A673 (cell line): Measurements from ENCODE around the gene TMEM165. TPM values are rescaled to one million over a fixed set of nuclear protein-coding genes. Genes with fewer than 3 reads are reported as not detected.

Experiments used
- BruUV-seq: library from RNA; stranded (reverse); fragments of 400-500 nt; replicated peaks from 2 replicates; lab custom pipeline; 2021; lab: Mats Ljungman, UMichigan
- CTCF ChIA-PET: fragments of 300-600 bp; sonication (Branson Sonifier 250); formaldehyde crosslinking; loops from one replicate; lab custom pipeline; 2022; ENCODE audit warnings: antibody characterized with exemption; lab: Charles Lee
- POLR2A ChIA-PET: fragments of 300-600 bp; sonication (Branson Sonifier 250); formaldehyde crosslinking; loops from one replicate; lab custom pipeline; 2022; ENCODE audit warnings: antibody characterized with exemption; ENCODE audit not compliant: low non-redundant PET; lab: Charles Lee
- DNase-seq: peaks from one replicate; pipeline ENCODE4 v3.0.0-alpha.2; 2015; ENCODE audit warnings: low spot score
- H3K27ac ChIP-seq: fragments of 200-600 bp; sonication (generic); 2 replicates; pipeline ENCODE4 v1.5.1; 2016; ENCODE audit warnings: mixed run types, low read depth, mild to moderate bottlenecking, mixed read lengths, antibody characterized with exemption, low read length; ENCODE audit not compliant: poor library complexity, severe bottlenecking
- H3K27me3 ChIP-seq: fragments of 200-600 bp; sonication (generic); replicated peaks from 2 replicates; pipeline ENCODE4 v1.6.1; 2017; ENCODE audit warnings: mixed run types, low read depth, mild to moderate bottlenecking, mixed read lengths, antibody characterized with exemption, low read length; ENCODE audit not compliant: insufficient read depth, poor library complexity
- H3K36me3 ChIP-seq: fragments of 200-600 bp; sonication (generic); 2 replicates; pipeline ENCODE4 v1.6.1; 2016; ENCODE audit warnings: mixed run types, mild to moderate bottlenecking, mixed read lengths, antibody characterized with exemption, low read length; ENCODE audit not compliant: insufficient read depth, poor library complexity, severe bottlenecking
- H3K4me1 ChIP-seq: fragments of 200-600 bp; sonication (generic); 2 replicates; pipeline ENCODE4 v1.6.1; 2017; ENCODE audit warnings: mixed run types, mild to moderate bottlenecking, mixed read lengths, antibody characterized with exemption, low read length; ENCODE audit not compliant: insufficient read depth, poor library complexity, severe bottlenecking
- H3K4me3 ChIP-seq: fragments of 200-600 bp; sonication (generic); 2 replicates; pipeline ENCODE4 v1.5.1; 2016; ENCODE audit warnings: low read depth, mixed run types, mild to moderate bottlenecking, mixed read lengths, low read length; ENCODE audit not compliant: poor library complexity, severe bottlenecking
- H3K9me3 ChIP-seq: fragments of 200-600 bp; sonication (generic); 2 replicates; pipeline ENCODE4 v1.6.1; 2016; ENCODE audit warnings: mixed run types, low read depth, mild to moderate bottlenecking, mixed read lengths, antibody characterized with exemption, low read length; ENCODE audit not compliant: poor library complexity, severe bottlenecking
- EZH2 ChIP-seq: fragments of 200-600 bp; sonication (generic); IDR thresholded peaks from 2 replicates; pipeline ENCODE4 v1.6.1; 2017; ENCODE audit warnings: borderline replicate concordance, low read depth, mild to moderate bottlenecking, mixed read lengths, antibody characterized with exemption, low read length; ENCODE audit not compliant: poor library complexity, severe bottlenecking
- intact Hi-C: fragments of 100-400 bp; cut with micrococcal nuclease; formaldehyde crosslinking; loops from one replicate; pipeline ENCODE4 v1.10.0; 2022; ENCODE audit not compliant: unreplicated experiment
- total RNA-seq: library from RNA; stranded (reverse); gene quantifications from 2 replicates; pipeline ENCODE4 v1.2.3, GENCODE V29; 2021
- TF ChIP-seq, protein P1 (sequence below): fragments of 300-800, 200-600 bp; sonication (generic); conservative IDR thresholded peaks from 2 replicates; pipeline ENCODE4 v1.5.1; 2017; ENCODE audit warnings: low read depth, mild to moderate bottlenecking, antibody characterized with exemption, low read length, moderate library complexity, mixed read lengths

Gene TMEM165
- total RNA-seq, 1 experiment from 2014 or later = 34.7 TPM

DNA sequence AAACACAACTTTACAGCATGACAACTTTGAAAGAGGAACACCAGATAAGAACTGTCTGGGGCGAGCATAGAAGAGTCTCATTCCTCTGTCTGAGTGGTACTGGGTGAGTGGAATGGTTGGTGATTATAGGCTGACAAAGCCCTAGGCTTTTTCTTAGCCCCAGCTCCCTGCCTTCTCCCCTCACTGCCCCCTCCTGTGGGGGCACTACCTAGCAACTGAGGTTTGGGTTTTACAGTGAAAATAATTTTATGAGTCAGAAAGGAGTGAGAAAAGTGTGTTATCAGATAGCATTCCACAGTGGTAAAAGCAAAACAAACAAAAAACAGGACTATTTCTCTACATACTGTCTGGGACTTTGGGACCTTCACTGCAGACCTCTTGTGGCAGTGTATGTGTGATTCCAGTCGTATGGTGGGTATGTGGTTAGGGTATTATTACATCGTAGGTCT is 10.5 kb upstream of the TMEM165 start:
- POLR2A ChIA-PET = no interaction called here
- Histone ChIP-seq H3K4me3 (no peak overlapping the region), H3K27me3 (no peaks in the 10 kb centered on the region), H3K4me1 (no peaks in the 10 kb centered on the region), H3K36me3 (no peaks in the 10 kb centered on the region), H3K27ac (no peak overlapping the region), H3K9me3 (no peaks in the 10 kb centered on the region)
- CTCF ChIA-PET = no interaction called here
- no peak for TF ChIP-seq EZH2
- TF ChIP-seq, protein P1, sequence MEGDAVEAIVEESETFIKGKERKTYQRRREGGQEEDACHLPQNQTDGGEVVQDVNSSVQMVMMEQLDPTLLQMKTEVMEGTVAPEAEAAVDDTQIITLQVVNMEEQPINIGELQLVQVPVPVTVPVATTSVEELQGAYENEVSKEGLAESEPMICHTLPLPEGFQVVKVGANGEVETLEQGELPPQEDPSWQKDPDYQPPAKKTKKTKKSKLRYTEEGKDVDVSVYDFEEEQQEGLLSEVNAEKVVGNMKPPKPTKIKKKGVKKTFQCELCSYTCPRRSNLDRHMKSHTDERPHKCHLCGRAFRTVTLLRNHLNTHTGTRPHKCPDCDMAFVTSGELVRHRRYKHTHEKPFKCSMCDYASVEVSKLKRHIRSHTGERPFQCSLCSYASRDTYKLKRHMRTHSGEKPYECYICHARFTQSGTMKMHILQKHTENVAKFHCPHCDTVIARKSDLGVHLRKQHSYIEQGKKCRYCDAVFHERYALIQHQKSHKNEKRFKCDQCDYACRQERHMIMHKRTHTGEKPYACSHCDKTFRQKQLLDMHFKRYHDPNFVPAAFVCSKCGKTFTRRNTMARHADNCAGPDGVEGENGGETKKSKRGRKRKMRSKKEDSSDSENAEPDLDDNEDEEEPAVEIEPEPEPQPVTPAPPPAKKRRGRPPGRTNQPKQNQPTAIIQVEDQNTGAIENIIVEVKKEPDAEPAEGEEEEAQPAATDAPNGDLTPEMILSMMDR = no peak
- intact Hi-C loops = no loop called here
- no peak for DNase-seq
- BruUV-seq = no TSS peak

DNA sequence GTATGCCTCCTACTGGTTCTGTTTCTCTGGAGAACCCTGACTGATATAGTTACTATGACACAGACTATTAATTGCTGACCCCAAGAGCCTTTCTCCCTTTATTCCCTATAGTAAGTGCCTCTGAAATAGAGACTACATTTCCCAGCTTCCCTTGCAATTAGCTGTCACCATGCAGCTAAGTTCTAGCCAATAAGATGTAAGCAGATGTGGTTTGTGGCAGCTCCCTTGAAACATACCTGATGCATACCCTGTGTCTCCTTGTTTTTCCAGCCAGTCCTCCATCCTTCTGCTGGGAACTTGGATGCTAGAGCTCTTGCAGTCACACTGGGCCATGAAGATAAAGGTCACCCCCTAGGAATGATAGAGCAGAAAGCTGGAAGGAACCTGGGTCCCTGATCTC is 9.7 kb upstream of the TMEM165 start:
- no peaks in the 10 kb centered on the region for H3K4me1 ChIP-seq
- ChIA-PET CTCF (no interaction called here), POLR2A (no interaction called here)
- TF ChIP-seq, protein P1 = no peak
- TF ChIP-seq EZH2 = no peak
- no peaks in the 10 kb centered on the region for H3K9me3 ChIP-seq
- intact Hi-C loops = no loop called here
- H3K27me3 ChIP-seq = no peaks in the 10 kb centered on the region
- H3K27ac ChIP-seq = no peak overlapping the region
- DNase-seq = peak; percentile 17
- no peak overlapping the region for H3K4me3 ChIP-seq
- no peaks in the 10 kb centered on the region for H3K36me3 ChIP-seq
- no TSS peak for BruUV-seq

DNA sequence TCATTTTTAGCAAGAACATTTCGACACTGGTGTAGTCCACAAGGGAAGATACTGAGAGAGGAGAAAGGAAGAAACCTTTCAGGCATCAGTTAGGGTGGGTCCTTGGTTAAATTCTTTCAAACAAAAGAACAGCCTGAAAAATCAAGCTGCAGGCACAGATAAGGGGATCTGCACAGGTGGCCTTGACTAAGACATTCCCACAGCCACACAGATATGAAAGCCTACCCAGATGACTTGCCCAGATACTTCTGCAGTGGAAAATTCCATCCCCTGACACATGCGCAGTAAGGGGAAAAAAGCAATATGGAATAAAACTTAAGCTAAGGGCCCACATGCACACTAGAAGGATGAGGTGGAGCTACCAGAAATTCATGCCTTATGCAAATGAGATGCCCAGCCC is 8.9 kb upstream of the TMEM165 start:
- H3K4me1 ChIP-seq = no peaks in the 10 kb centered on the region
- H3K27ac ChIP-seq = no peak overlapping the region
- BruUV-seq = no TSS peak
- intact Hi-C loops = no loop called here
- ChIA-PET POLR2A (no interaction called here), CTCF (no interaction called here)
- TF ChIP-seq, protein P1 = no peak
- no peak for TF ChIP-seq EZH2
- H3K9me3 ChIP-seq = no peaks in the 10 kb centered on the region
- DNase-seq = no peak
- no peaks in the 10 kb centered on the region for H3K36me3 ChIP-seq
- no peaks in the 10 kb centered on the region for H3K27me3 ChIP-seq
- no peak overlapping the region for H3K4me3 ChIP-seq
